Measurements from ENCODE around the gene ZNF213.

DNA sequence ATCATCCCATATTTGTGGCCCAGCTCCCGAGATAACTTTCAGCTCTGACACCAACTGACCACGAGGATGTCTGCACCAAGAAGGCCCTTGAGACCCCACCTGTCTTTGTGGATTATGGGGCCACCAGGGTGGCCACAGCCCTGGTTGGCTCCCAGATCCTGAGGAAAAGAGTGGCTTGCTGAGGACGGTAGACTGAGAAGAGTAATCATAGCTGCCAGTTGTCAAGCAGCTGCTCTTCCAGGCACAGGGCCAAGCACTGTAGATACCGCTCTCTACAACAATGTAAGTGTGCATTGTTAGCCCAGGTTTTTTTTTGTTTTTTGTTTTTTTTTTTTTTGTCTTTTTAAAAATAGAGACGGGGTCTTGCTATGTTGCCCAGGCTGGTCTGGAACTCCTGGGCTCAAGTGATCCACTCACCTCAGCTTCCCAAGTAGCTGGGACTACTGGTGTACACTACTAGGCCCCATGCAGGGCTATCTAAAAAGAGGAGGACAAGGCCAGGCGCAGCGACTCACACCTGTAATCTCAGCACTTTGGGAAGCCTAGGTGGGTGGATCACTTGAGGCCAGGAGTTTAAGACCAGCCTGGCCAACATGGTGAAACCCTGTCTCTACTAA lies 12.9 kb upstream of the ZNF213 start:
- TF ChIP-seq CTCF (optimal IDR thresholded peaks at IDR 0.05 in 1 of 3, IDR thresholded peaks at IDR 0.05 in 1 of 3, conservative IDR thresholded peaks at IDR 0.05 in 1 of 3; ENCODE audit: extremely low read depth in 1 of 3, insufficient read depth in 2 of 3, low read length in 3 of 3) = no peak
- no peak for TF ChIP-seq EZH2 (IDR thresholded peaks at IDR 0.05; ENCODE audit: low read length)

Data from keratinocyte (primary cell).